ENCODE results near the gene VPS45.

VPS45 gene

GRCh38 chr1:150060260-150060659, 7.3 kb upstream of the VPS45 start:
- no peak overlapping the region for H3K4me3 ChIP-seq (ENCODE audit: low read length)
- no peaks in the 10 kb centered on the region for H3K36me3 ChIP-seq (ENCODE audit: insufficient read depth, low read length)
- no peak overlapping the region for H2AFZ ChIP-seq (ENCODE audit: low read depth, low read length)
- no peaks in the 10 kb centered on the region for H3K27me3 ChIP-seq (ENCODE audit: insufficient read depth, low read length)
- no peaks in the 10 kb centered on the region for H3K9me3 ChIP-seq (ENCODE audit: low read length)
- no peaks in the 10 kb centered on the region for H3K4me1 ChIP-seq (ENCODE audit: insufficient read depth, low read length)

- Histone ChIP-seq H3K9me3 (ENCODE audit: low read length) (no peaks in the 10 kb centered on the region), H3K27me3 (ENCODE audit: insufficient read depth, low read length) (no peaks in the 10 kb centered on the region), H2AFZ (ENCODE audit: low read depth, low read length) (no peak overlapping the region), H3K4me3 (ENCODE audit: low read length) (no peak overlapping the region), H3K36me3 (ENCODE audit: insufficient read depth, low read length) (no peaks in the 10 kb centered on the region), H3K4me1 (ENCODE audit: insufficient read depth, low read length) (peaks cover 9% of the 10 kb centered on the region)
Measured at GRCh38 chr1:150061632-150062101, 5.9 kb upstream of the VPS45 start.

DNA sequence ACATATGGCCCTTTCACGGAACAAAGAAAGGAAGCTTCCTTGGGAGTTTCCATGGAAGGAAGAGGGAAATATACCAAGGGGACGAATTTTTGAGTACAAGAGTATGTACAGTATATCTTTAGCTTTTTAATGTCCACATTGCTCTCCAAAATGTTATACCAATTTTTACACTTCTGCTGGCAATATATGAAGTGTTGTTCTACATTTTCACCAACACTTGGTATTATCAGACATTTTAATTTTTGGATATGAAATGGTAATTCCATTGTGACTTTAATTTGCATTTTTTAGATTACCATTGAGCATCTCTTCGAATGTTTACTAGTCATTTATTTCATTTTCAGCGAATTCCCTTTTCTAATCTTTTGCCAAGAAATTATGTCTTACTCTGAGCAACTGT, 5.5 kb upstream of the VPS45 start:
- H3K4me3 ChIP-seq (ENCODE audit: low read length), result no peak overlapping the region
- H3K9me3 ChIP-seq (ENCODE audit: low read length), result no peaks in the 10 kb centered on the region
- H2AFZ ChIP-seq (ENCODE audit: low read depth, low read length), result no peak overlapping the region
- H3K4me1 ChIP-seq (ENCODE audit: insufficient read depth, low read length), result peaks cover 9% of the 10 kb centered on the region
- no peaks in the 10 kb centered on the region for H3K27me3 ChIP-seq (ENCODE audit: insufficient read depth, low read length)
- H3K36me3 ChIP-seq (ENCODE audit: insufficient read depth, low read length), result no peaks in the 10 kb centered on the region

DNA sequence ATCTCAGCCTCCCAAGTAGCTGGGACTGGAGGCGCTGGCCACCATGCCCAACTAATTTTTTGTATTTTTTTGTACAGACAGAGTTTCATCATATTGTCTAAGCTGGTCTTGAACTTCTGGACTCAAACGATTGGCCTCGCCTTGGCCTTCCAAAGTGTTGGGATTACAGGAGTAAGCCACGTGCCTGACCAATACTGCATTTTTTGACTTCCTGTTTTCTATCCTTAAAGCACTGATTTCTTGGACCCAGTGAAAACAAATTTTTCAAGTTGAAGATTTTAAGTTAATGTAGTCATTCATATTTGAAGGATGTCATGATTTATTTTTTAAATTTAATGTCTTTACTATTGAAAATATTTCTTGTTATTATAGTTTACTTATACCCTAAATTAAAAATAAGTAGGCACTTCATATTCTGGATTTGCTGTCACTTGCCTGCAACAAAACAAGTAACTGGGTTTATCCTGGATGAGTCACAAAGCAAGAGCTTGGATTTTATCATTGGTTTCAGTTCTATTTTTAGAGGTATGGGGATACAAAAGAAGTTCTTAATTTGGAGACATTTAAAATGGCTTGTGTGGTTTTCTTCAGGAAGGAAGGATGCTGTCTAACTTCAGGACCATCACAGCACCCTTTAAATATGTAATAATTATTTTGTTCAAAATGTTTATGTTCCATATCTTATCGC, 2.2 kb upstream of the VPS45 start:
- Histone ChIP-seq H3K4me3 (ENCODE audit: low read length) (peak overlapping the region; percentile 66), H3K36me3 (ENCODE audit: insufficient read depth, low read length) (peaks cover 13% of the 10 kb centered on the region)

GRCh38 chr1:150066328-150066727, 1.2 kb upstream of the VPS45 start:
- H3K36me3 ChIP-seq (ENCODE audit: insufficient read depth, low read length), result peaks cover 13% of the 10 kb centered on the region
- H3K4me3 ChIP-seq (ENCODE audit: low read length), result peak overlapping the region; percentile 66
- H3K27me3 ChIP-seq (ENCODE audit: insufficient read depth, low read length), result no peaks in the 10 kb centered on the region
- H2AFZ ChIP-seq (ENCODE audit: low read depth, low read length), result peak overlapping the region; percentile 35
- no peaks in the 10 kb centered on the region for H3K9me3 ChIP-seq (ENCODE audit: low read length)
- peaks cover 17% of the 10 kb centered on the region for H3K4me1 ChIP-seq (ENCODE audit: insufficient read depth, low read length)

More for the DNA sequence above, 2.2 kb upstream of the VPS45 start:
- Histone ChIP-seq H3K4me1 (ENCODE audit: insufficient read depth, low read length) (peaks cover 17% of the 10 kb centered on the region), H2AFZ (ENCODE audit: low read depth, low read length) (no peak overlapping the region), H3K9me3 (ENCODE audit: low read length) (no peaks in the 10 kb centered on the region), H3K27me3 (ENCODE audit: insufficient read depth, low read length) (no peaks in the 10 kb centered on the region)

DNA sequence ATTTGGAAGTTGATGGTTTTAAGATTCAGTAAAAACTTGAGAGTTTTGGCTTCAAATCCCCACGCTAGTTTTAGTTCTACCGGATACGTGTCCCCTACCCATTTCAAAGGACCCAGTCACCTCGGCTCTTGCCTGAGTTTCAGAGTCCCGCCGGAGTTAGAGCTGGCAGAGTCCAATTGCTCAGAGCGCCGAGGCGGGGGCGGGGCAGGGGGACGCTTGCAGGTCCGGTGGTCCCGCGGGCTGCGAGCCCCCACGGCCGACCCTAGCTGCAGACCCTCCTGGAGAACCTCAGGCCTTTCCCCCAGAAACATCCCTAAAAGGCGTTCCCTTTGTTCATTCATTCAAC, 765 bp upstream of the VPS45 start:
- peak overlapping the region; percentile 66 for H3K4me3 ChIP-seq (ENCODE audit: low read length)
- H2AFZ ChIP-seq (ENCODE audit: low read depth, low read length), result peak overlapping the region; percentile 35
- H3K4me1 ChIP-seq (ENCODE audit: insufficient read depth, low read length), result peaks cover 17% of the 10 kb centered on the region
- no peaks in the 10 kb centered on the region for H3K9me3 ChIP-seq (ENCODE audit: low read length)
- H3K27me3 ChIP-seq (ENCODE audit: insufficient read depth, low read length), result no peaks in the 10 kb centered on the region
- peaks cover 13% of the 10 kb centered on the region for H3K36me3 ChIP-seq (ENCODE audit: insufficient read depth, low read length)

DNA sequence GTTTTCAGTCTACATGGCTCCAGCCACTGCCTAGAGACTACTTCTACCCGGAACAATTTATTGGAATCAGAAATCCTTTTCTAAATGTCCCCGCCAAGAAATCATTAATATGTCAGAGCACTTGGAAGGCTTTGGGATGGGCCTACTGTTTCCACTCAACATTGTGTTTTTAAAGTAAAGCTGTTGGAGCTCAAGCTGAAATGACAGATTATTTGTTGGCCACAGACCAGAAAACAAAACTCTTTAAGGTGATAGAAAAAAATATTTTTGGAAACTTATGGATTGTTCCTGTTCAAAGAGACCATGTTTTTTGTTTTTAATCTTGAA, 496 bp downstream of the VPS45 start:
- peak overlapping the region; percentile 35 for H2AFZ ChIP-seq (ENCODE audit: low read depth, low read length)
- peak overlapping the region; percentile 66 for H3K4me3 ChIP-seq (ENCODE audit: low read length)
- H3K27me3 ChIP-seq (ENCODE audit: insufficient read depth, low read length), result no peaks in the 10 kb centered on the region
- peaks cover 14% of the 10 kb centered on the region for H3K36me3 ChIP-seq (ENCODE audit: insufficient read depth, low read length)
- no peaks in the 10 kb centered on the region for H3K9me3 ChIP-seq (ENCODE audit: low read length)
- peaks cover 17% of the 10 kb centered on the region for H3K4me1 ChIP-seq (ENCODE audit: insufficient read depth, low read length)

GRCh38 chr1:150069923-150070322, 2.3 kb downstream of the VPS45 start:
- H3K4me3 ChIP-seq (ENCODE audit: low read length), result no peak overlapping the region
- H3K36me3 ChIP-seq (ENCODE audit: insufficient read depth, low read length), result peaks cover 31% of the 10 kb centered on the region
- no peaks in the 10 kb centered on the region for H3K9me3 ChIP-seq (ENCODE audit: low read length)

GRCh38 chr1:150072959-150073358, 5.4 kb downstream of the VPS45 start:
- peaks cover 57% of the 10 kb centered on the region for H3K36me3 ChIP-seq (ENCODE audit: insufficient read depth, low read length)
- H2AFZ ChIP-seq (ENCODE audit: low read depth, low read length), result no peak overlapping the region
- peaks cover 9% of the 10 kb centered on the region for H3K4me1 ChIP-seq (ENCODE audit: insufficient read depth, low read length)
- no peaks in the 10 kb centered on the region for H3K27me3 ChIP-seq (ENCODE audit: insufficient read depth, low read length)
- no peaks in the 10 kb centered on the region for H3K9me3 ChIP-seq (ENCODE audit: low read length)
- H3K4me3 ChIP-seq (ENCODE audit: low read length), result no peak overlapping the region

More at GRCh38 chr1:150069923-150070322, 2.3 kb downstream of the VPS45 start:
- Histone ChIP-seq H3K4me1 (ENCODE audit: insufficient read depth, low read length) (peaks cover 17% of the 10 kb centered on the region), H2AFZ (ENCODE audit: low read depth, low read length) (no peak overlapping the region), H3K27me3 (ENCODE audit: insufficient read depth, low read length) (no peaks in the 10 kb centered on the region)

GRCh38 chr1:150073516-150073915, 5.9 kb downstream of the VPS45 start:
- Histone ChIP-seq H3K4me3 (ENCODE audit: low read length) (no peak overlapping the region), H3K36me3 (ENCODE audit: insufficient read depth, low read length) (peaks cover 61% of the 10 kb centered on the region), H2AFZ (ENCODE audit: low read depth, low read length) (no peak overlapping the region), H3K4me1 (ENCODE audit: insufficient read depth, low read length) (peaks cover 6% of the 10 kb centered on the region), H3K27me3 (ENCODE audit: insufficient read depth, low read length) (no peaks in the 10 kb centered on the region), H3K9me3 (ENCODE audit: low read length) (no peaks in the 10 kb centered on the region)

- Histone ChIP-seq H3K9me3 (ENCODE audit: low read length) (no peaks in the 10 kb centered on the region), H3K4me3 (ENCODE audit: low read length) (no peak overlapping the region), H2AFZ (ENCODE audit: low read depth, low read length) (no peak overlapping the region), H3K27me3 (ENCODE audit: insufficient read depth, low read length) (no peaks in the 10 kb centered on the region), H3K36me3 (ENCODE audit: insufficient read depth, low read length) (peaks cover 67% of the 10 kb centered on the region), H3K4me1 (ENCODE audit: insufficient read depth, low read length) (no peaks in the 10 kb centered on the region)
Measured at GRCh38 chr1:150076066-150076465, 8.5 kb downstream of the VPS45 start.

- Histone ChIP-seq H3K4me1 (ENCODE audit: insufficient read depth, low read length) (no peaks in the 10 kb centered on the region), H3K36me3 (ENCODE audit: insufficient read depth, low read length) (peaks cover 76% of the 10 kb centered on the region), H3K4me3 (ENCODE audit: low read length) (no peak overlapping the region), H3K27me3 (ENCODE audit: insufficient read depth, low read length) (no peaks in the 10 kb centered on the region), H2AFZ (ENCODE audit: low read depth, low read length) (no peak overlapping the region), H3K9me3 (ENCODE audit: low read length) (no peaks in the 10 kb centered on the region)
Measured at GRCh38 chr1:150076985-150077384, 9.4 kb downstream of the VPS45 start.

GRCh38 chr1:150080784-150081183, 13.2 kb downstream of the VPS45 start:
- Histone ChIP-seq H3K9me3 (ENCODE audit: low read length) (no peaks in the 10 kb centered on the region), H2AFZ (ENCODE audit: low read depth, low read length) (no peak overlapping the region), H3K4me1 (ENCODE audit: insufficient read depth, low read length) (no peaks in the 10 kb centered on the region), H3K4me3 (ENCODE audit: low read length) (no peak overlapping the region), H3K36me3 (ENCODE audit: insufficient read depth, low read length) (peaks cover 82% of the 10 kb centered on the region), H3K27me3 (ENCODE audit: insufficient read depth, low read length) (no peaks in the 10 kb centered on the region)

DNA sequence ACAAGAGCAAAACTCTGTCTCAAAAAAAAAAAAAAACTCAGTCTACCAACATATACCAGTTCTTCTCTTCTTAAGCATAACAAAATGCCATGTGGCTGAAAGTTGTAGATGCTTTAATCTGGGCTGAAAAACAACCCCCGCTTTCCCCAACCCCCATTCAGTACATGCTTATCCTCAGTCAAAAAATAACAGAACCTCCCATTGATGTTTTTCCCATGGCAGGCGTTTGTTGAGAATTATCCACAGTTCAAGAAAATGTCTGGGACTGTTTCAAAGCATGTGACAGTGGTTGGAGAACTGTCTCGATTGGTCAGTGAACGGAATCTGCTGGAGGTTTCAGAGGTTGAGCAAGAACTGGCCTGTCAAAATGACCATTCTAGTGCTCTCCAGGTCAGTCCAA, 14.9 kb downstream of the VPS45 start:
- Histone ChIP-seq H3K36me3 (ENCODE audit: insufficient read depth, low read length) (peaks cover 83% of the 10 kb centered on the region), H3K4me1 (ENCODE audit: insufficient read depth, low read length) (no peaks in the 10 kb centered on the region), H3K4me3 (ENCODE audit: low read length) (no peak overlapping the region), H3K9me3 (ENCODE audit: low read length) (no peaks in the 10 kb centered on the region), H3K27me3 (ENCODE audit: insufficient read depth, low read length) (no peaks in the 10 kb centered on the region), H2AFZ (ENCODE audit: low read depth, low read length) (no peak overlapping the region)

Measured in neuron (in vitro differentiated cells).